Measurements from ENCODE around the gene PLEKHA3. TPM values are rescaled to one million over a fixed set of nuclear protein-coding genes. Genes with fewer than 3 reads are reported as not detected.
"Not testable (repeated sequence)": the region's sequence is repeated elsewhere in the genome, so short reads cannot be mapped to it uniquely, and the experiment has no call there.

Gene PLEKHA3
- 30.4 TPM for polyA plus RNA-seq (ENCODE audit: insufficient read length)
- long read RNA-seq, donor 1, full-length matches to known transcripts: 3 of 3 reads
- long read RNA-seq, donor 1, partial matches to known transcripts: 0 of 3 reads
- long read RNA-seq, donor 1, other reads (novel, unspliced or antisense): 0 of 3 reads
- long read RNA-seq, donor 2, full-length matches to known transcripts: 6 of 6 reads
- long read RNA-seq, donor 2, partial matches to known transcripts: 0 of 6 reads
- long read RNA-seq, donor 2, other reads (novel, unspliced or antisense): 0 of 6 reads
- long read RNA-seq, donor 3, full-length matches to known transcripts: 1 of 1 reads
- long read RNA-seq, donor 3, partial matches to known transcripts: 0 of 1 reads
- long read RNA-seq, donor 3, other reads (novel, unspliced or antisense): 0 of 1 reads
- long read RNA-seq, donor 4: 0 reads
- long read RNA-seq, donor 5, full-length matches to known transcripts: 6 of 6 reads
- long read RNA-seq, donor 5, partial matches to known transcripts: 0 of 6 reads
- long read RNA-seq, donor 5, other reads (novel, unspliced or antisense): 0 of 6 reads
- long read RNA-seq, donor 6, full-length matches to known transcripts: 3 of 3 reads
- long read RNA-seq, donor 6, partial matches to known transcripts: 0 of 3 reads
- long read RNA-seq, donor 6, other reads (novel, unspliced or antisense): 0 of 3 reads
- long read RNA-seq, donor 7, full-length matches to known transcripts: 5 of 5 reads
- long read RNA-seq, donor 7, partial matches to known transcripts: 0 of 5 reads
- long read RNA-seq, donor 7, other reads (novel, unspliced or antisense): 0 of 5 reads
- long read RNA-seq, donor 8, full-length matches to known transcripts: 1 of 1 reads
- long read RNA-seq, donor 8, partial matches to known transcripts: 0 of 1 reads
- long read RNA-seq, donor 8, other reads (novel, unspliced or antisense): 0 of 1 reads

DNA sequence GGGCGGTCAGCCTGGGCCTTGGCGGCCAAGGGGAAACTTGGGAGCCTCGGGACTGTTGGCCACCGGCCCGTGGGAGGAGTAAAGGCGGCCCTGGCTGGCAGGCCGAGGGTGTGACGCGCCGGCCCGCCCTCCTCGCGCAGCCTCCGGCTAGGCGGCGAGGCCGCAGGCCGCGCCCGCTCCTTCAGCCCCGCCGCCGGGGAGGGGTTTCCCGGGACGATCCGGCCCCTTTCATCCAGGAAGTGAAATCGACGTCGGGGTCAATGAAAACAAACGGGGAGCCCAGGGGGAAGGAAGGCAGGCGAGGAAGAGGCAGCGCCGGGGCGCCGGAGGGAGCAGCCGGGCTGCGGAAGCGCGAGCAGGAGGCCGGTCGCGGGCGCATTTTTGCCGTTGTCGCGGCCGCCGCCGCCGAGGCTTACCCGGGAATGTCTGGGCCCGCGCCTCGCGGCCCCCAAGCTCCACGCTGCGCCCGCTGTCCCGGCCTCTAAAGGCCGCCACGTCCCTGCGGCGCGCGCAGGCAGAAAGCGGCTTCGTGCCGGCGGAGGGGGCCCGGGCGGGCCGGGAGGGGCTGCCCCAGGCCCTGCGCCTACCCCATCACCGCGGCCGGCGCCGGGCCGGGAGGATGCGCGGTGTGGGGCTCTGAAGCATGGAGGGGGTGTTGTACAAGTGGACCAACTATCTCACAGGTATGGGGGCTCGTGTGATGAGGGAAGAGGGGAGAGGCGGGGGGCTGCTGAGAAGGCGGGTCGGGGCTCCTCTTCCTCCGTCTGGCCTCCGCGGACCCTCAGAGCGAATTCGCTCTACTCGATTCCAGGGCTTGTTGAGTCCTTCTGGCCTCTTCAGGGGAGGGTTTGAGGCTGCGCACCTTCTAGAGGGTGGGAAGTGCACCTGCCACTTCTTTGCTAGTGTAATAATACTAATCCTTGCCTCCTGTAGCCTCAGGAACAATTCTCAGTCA is at the start of gene PLEKHA3:
Gene PLEKHA3 (plus strand): TSS at position 231 of the 955 bp plus-strand sequence. CDS start 413 bp downstream, at position 644.
- DNase-seq: peak; percentile 89

GRCh38 chr2:178436662-178437061 is 43.6 kb upstream of the PLEKHA3 start:
- no peak for DNase-seq

DNA sequence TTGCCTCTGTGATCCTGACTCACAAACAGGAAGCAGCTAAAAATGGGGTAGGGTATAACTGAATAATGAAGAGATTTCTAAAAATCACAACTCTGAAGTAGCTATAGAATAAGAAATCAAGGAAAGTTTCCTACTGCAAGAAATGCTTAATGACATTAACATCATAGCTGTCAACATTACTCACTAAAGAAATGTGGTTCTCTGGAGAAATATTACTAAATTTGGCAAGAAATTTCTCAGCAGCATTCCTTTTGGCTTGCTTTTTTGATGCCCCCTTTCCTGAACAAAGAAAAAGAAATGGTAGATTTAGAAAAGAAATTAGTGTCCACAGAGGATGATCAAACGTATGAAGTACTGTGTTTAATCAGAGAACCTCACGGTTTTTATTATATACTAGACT is 38.8 kb upstream of the PLEKHA3 start:
- no peak for DNase-seq

- DNase-seq: no peak
Measured at GRCh38 chr2:178448968-178449661, 31.1 kb upstream of the PLEKHA3 start.

DNA sequence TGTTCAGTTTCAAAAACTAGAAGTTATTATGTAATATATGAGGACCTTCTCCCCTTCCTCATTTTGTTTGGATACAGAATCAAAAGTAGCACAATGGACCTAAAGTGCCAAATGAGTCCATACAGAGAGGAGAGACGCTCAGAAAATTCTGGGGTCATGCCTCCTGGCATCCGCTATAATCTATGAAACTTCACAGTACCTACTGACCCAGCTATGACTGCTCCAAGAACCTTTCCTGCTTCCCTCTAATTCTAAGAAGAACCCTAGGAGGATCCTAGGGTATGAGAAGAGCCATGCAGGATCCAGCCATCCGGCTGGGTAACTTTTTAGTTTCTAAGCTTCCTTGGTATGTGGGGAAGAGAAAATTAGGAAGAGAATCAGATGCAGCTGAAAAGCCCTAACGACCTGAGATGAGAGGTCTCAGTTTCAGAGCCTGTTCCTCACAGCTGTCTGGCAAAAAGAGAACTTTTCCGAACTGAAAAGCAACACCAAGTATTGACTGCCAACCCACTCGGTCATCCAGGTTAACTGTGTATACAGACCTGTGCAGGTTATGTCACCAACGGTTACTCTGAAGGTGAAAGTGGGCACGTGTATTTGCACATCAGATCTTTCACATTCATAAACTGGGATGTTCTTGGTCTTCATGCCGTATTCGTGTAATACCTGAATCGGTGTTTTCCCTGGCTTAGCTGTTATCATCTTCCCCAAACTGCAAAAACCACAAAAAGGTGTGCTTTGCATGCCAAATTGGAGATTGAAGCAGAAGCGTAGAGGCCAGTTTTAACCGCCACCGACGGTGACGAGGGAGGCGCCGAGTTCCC is 30.3 kb upstream of the PLEKHA3 start:
- peak; percentile 15 for DNase-seq

GRCh38 chr2:178450524-178450773 is 29.8 kb upstream of the PLEKHA3 start:
- no peak for DNase-seq

GRCh38 chr2:178450774-178451525 is 29.3 kb upstream of the PLEKHA3 start, which contains the start of the genes PJVK and PRKRA:
Gene PJVK (plus strand): TSS chr2:178451378. CDS start chr2:178453410, 2,032 bp downstream.
Gene PRKRA (minus strand): TSS chr2:178451175. CDS start chr2:178451030, 145 bp downstream.
- peak; percentile 97 for DNase-seq

DNA sequence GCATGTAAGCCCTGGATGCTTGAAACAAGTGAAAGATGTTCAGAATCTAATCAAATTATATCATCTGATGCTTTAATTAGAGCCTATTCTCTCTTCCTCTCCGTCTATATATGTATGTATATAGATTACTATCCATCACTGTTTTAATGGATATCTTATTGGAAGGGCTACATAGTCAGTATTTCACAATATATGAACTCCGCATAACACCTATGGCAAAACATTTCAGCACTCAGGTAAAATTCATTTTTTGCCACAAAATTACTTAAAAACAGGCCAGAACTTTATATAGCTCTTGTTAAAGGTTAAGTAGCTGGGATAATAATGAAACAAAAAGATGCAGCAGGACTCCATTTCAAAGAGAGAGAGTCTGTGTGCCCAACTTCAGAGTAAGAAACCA is 27.9 kb upstream of the PLEKHA3 start:
- DNase-seq: no peak

DNA sequence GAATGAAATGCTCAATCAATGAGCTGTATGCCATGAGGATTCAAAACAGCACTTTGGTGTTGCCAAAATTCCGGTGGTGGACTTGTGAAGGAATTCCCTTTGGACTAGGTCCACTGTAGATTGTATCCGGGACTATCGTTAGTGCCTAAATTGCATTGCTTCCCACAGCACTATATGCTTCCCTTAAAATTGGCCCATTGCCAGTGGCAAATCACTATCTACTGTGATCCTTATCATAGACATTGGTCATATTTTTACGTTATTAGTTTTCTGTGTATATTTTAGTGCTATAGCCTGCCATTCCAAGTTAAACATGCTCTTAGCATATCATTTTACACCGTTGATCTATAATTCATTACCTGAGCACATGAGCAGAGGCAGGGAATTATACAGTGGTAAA is 27.4 kb upstream of the PLEKHA3 start:
- no peak for DNase-seq

DNA sequence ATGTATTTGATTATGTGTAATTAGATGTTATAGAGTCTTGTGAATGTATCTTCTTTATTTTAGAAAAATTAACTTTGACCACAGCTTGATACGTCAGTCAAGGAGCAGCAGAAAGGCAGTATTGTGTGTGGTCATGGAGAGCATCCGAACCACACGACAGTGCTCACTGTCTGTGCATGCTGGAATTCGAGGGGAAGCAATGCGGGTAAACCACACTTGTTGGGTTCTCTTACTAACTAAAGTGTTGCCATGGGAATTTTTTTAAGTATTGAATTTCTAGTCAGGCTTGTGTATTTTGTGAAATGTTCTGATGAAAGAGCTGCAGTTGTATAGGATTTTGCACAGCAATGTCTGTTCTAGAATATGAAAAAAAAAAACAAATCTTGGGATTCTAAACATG is 24.3 kb upstream of the PLEKHA3 start:
- DNase-seq: no peak

- no peak for DNase-seq
Measured at GRCh38 chr2:178457390-178457886, 22.8 kb upstream of the PLEKHA3 start.

- DNase-seq: no peak
Measured at GRCh38 chr2:178469219-178469849, 10.9 kb upstream of the PLEKHA3 start.

DNA sequence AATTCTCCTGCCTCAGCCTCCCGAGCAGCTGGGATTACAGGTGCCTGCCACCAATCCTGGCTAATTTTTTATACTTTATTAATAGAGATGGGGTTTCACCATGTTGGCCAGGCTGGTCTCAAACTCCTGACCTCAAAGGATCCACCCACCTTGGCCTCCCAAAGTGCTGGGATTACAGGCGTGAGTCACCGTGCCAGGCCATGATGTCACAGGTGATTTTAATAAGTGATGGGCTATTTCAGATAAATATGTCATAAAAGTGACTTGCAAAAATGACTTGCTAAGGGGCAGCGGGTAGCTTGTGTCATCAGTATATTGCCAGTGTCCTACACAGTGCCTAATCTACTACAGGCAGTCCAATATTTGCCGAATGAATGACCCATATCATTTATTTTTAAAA is 8.9 kb upstream of the PLEKHA3 start:
- not testable (repeated sequence) for DNase-seq

- DNase-seq: no peak
Measured at GRCh38 chr2:178473373-178473772, 6.9 kb upstream of the PLEKHA3 start.

- no peak for DNase-seq
Measured at GRCh38 chr2:178473931-178474330, 6.3 kb upstream of the PLEKHA3 start.

DNA sequence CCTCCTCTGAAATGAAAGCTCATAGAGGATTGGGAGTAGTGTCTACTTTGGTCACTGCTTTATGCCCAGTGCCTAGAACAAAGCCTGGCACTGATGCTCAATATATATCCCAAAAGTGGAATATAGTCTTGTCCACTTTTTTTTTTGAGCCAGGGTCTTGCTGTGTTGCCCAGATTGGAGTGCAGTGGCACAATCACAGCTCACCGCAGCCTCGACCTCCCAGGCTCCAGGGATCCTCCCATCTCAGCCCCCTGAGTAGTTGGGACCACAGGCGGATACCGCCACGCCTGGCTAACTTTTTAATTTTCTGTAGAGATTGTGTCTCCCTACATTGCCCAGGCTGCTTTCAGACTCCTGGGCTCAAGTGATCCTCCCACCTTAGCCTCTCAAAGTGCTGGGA is 5.7 kb upstream of the PLEKHA3 start:
- DNase-seq: no peak

GRCh38 chr2:178476477-178476876 is 3.8 kb upstream of the PLEKHA3 start:
- DNase-seq: no peak

DNA sequence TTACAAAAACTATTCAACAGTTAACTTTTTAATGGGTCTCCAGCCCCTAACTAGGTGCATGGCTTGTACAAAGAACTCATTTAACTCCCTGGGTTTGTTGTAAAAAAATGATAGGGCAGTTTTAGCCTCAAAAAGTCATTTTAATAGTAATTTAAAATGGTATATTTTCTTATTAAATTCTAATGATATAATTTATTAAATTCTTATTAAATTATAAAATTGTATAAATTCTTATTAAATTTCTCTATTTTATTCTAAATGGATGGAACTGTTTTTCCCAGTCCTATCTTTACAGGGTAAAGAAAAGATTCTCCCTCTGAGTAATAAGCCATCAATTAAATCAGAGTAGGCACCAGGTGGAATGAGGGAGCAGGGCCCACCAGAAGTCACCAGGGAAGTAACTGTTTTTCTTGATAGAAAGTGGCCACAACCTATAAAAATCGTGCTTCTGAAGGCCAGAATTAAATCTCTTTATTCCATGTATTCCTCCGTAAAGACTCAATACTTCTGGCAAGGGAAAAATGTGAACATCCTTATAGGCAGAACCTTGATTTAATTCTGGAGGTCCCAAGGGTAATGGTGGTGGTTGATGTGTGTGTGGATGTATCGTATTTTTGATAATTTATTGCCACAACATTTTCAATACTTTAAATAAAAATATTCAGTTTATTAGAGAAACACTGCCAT is 2.7 kb upstream of the PLEKHA3 start:
- DNase-seq: peak; percentile 46

Data from left kidney (tissue), 8 donors.